Measurements from ENCODE around the gene CHAD. TPM values are rescaled to one million over a fixed set of nuclear protein-coding genes. Genes with fewer than 3 reads are reported as not detected.

The CHAD gene
- total RNA-seq, 4 donors from 2014 or later = not detected

- ATAC-seq = no peak
- Histone ChIP-seq H3K4me1 (no peaks in the 10 kb centered on the region), H3K9me3 (no peaks in the 10 kb centered on the region), H3K36me3 (peaks cover 0 to 38% of the 10 kb centered on the region in 2 donors), H3K27me3 (no peaks in the 10 kb centered on the region), H3K4me3 (no peak overlapping the region), H3K27ac (no peak overlapping the region)
- 65 to 73% methylated on average over 3 of the region's 3 CpGs for WGBS, 2 donors (ENCODE audit: low coverage in 1 of 2)
- TF ChIP-seq EP300 (IDR thresholded peaks at IDR 0.05) = no peak
- no peak for TF ChIP-seq POLR2A (IDR thresholded peaks at IDR 0.05)
- no peak for TF ChIP-seq POLR2AphosphoS5 (IDR thresholded peaks at IDR 0.05)
- no peak for TF ChIP-seq CTCF (IDR thresholded peaks at IDR 0.05)
Measured at GRCh38 chr17:50458270-50458669, 10.4 kb downstream of the CHAD start.

GRCh38 chr17:50457621-50458020 is 11.1 kb downstream of the CHAD start:
- Histone ChIP-seq H3K27ac (no peak overlapping the region), H3K27me3 (no peaks in the 10 kb centered on the region), H3K4me1 (no peaks in the 10 kb centered on the region), H3K4me3 (no peak overlapping the region), H3K36me3 (peaks cover 0 to 32% of the 10 kb centered on the region in 2 donors), H3K9me3 (no peaks in the 10 kb centered on the region)
- no peak for TF ChIP-seq POLR2AphosphoS5 (IDR thresholded peaks at IDR 0.05)
- no peak for ATAC-seq
- 87 to 95% methylated on average over 4 of the region's 4 CpGs for WGBS, 2 donors (ENCODE audit: low coverage in 1 of 2)

GRCh38 chr17:50453901-50454300 is 14.8 kb downstream of the CHAD start:
- H3K4me1 ChIP-seq = no peaks in the 10 kb centered on the region
- H3K9me3 ChIP-seq = no peaks in the 10 kb centered on the region
- no peaks in the 10 kb centered on the region for H3K27me3 ChIP-seq
- ATAC-seq = no peak
- H3K36me3 ChIP-seq = peaks cover 0 to 14% of the 10 kb centered on the region in 2 donors
- no peak overlapping the region for H3K4me3 ChIP-seq
- H3K27ac ChIP-seq = no peak overlapping the region
- WGBS, 2 donors (ENCODE audit: low coverage in 1 of 2) = 75 to 82% methylated on average over 3 of the region's 3 CpGs
- TF ChIP-seq EP300 (IDR thresholded peaks at IDR 0.05) = no peak
- TF ChIP-seq POLR2A (IDR thresholded peaks at IDR 0.05) = no peak
- no peak for TF ChIP-seq CTCF (IDR thresholded peaks at IDR 0.05)
- no peak for TF ChIP-seq POLR2AphosphoS5 (IDR thresholded peaks at IDR 0.05)

- Histone ChIP-seq H3K4me3 (no peak overlapping the region), H3K4me1 (no peaks in the 10 kb centered on the region), H3K27ac (no peak overlapping the region), H3K36me3 (peaks cover 0 to 14% of the 10 kb centered on the region in 2 donors), H3K9me3 (no peaks in the 10 kb centered on the region), H3K27me3 (no peaks in the 10 kb centered on the region)
- WGBS, 2 donors (ENCODE audit: low coverage in 1 of 2) = 86 to 87% methylated on average over 10 of the region's 10 CpGs
- ATAC-seq = no peak
- TF ChIP-seq CTCF (IDR thresholded peaks at IDR 0.05) = no peak
Measured at GRCh38 chr17:50452630-50453300, 15.9 kb downstream of the CHAD start.

GRCh38 chr17:50451943-50452629 is 16.6 kb downstream of the CHAD start:
- peaks cover 0 to 14% of the 10 kb centered on the region in 2 donors for H3K36me3 ChIP-seq
- ATAC-seq = no peak
- 57 to 70% methylated on average over 5 to 6 of the region's 7 CpGs for WGBS, 2 donors (ENCODE audit: low coverage in 1 of 2)
- no peak overlapping the region for H3K4me3 ChIP-seq
- no peaks in the 10 kb centered on the region for H3K9me3 ChIP-seq
- H3K27ac ChIP-seq = no peak overlapping the region
- H3K27me3 ChIP-seq = no peaks in the 10 kb centered on the region
- no peak for TF ChIP-seq POLR2A (IDR thresholded peaks at IDR 0.05)
- TF ChIP-seq CTCF (IDR thresholded peaks at IDR 0.05) = no peak
- TF ChIP-seq EP300 (IDR thresholded peaks at IDR 0.05) = no peak
- TF ChIP-seq POLR2AphosphoS5 (IDR thresholded peaks at IDR 0.05) = no peak
- H3K4me1 ChIP-seq = no peaks in the 10 kb centered on the region

Data from gastroesophageal sphincter (tissue), 4 donors.